Stimulated activated CD8-positive, alpha-beta memory T cell treated with anti-CD3 and anti-CD28 coated beads, Interleukin-12 subunit alpha, Interleukin-12 subunit beta, amount 100 ng/mL, for 4 hours (primary cell): ENCODE measurements around the gene ATRIP.
"Not testable (repeated sequence)": the region's sequence is repeated elsewhere in the genome, so short reads cannot be mapped to it uniquely, and the experiment has no call there.

Experiments used
- DNase-seq: peaks from one replicate; pipeline ENCODE4 v3.0.0-alpha.2; 2020; ENCODE audit warnings: low read depth

Gene ATRIP

GRCh38 chr3:48437812-48438211 is 8.7 kb upstream of the ATRIP start:
- no peak for DNase-seq

GRCh38 chr3:48439820-48440589 is 6.5 kb upstream of the ATRIP start, which contains the start of the genes CCDC51 and TMA7:
Gene CCDC51 (minus strand): TSS chr3:48440119. CDS start chr3:48435128, 4,991 bp downstream.
Gene TMA7 (plus strand): TSS chr3:48440257. CDS start chr3:48440297, 40 bp downstream.
- DNase-seq, result peak; percentile 95

GRCh38 chr3:48440590-48440958 is 6.0 kb upstream of the ATRIP start:
- no peak for DNase-seq

GRCh38 chr3:48441940-48442339 is 4.6 kb upstream of the ATRIP start:
- no peak for DNase-seq

DNA sequence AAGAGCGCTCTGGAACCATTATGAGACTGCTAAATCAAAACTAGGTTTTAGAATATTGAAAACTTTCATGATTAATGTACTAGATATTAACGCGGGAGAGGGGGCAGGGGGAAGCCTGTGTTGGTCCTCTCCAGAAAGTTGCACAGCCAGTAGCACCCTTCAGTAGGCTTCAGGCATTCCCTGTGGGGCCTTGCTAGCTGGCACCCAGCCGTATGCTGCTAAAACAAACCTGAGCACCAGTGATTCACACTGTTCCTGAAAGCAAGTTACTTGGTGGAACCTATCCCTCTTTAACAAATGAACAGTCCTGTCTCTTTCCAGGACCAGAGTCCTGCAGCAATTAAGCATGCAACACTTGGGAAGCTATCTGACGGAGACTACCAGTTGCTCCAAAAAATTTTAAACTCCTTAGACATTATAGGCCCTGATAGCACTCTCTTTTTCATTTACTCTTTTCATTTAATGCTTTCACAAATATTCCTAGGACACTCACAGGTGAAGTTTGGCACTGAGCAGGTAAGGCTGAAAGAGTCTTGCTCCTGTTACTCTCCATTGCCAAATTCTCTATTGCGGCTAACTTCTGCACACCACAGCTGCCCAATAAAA is 1.2 kb upstream of the ATRIP start:
- no peak for DNase-seq

DNA sequence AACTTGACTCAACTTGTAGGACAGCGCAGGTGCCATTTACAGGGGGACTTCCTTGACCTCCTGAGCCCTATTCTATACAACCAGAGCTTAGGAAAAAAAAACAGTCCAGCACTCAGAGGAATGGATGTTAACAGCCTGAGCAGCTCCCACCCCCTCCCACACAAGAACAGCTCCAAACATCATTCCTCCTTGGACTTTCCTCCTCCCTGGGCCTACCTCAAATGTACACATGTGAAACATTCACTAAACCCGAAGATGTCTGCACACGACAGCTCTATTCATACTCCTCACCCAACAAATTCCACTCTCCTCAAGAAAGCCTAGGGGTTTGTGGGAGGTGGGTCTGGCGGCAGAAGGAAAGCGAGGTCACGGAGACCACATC is 503 bp upstream of the ATRIP start:
- DNase-seq, result no peak

- DNase-seq, result no peak
Observed at GRCh38 chr3:48451270-48451669, 4.7 kb downstream of the ATRIP start.

- no peak for DNase-seq
Observed at GRCh38 chr3:48456456-48456855, 9.9 kb downstream of the ATRIP start.

- no peak for DNase-seq
Observed at GRCh38 chr3:48459331-48459730, 12.8 kb downstream of the ATRIP start.

DNA sequence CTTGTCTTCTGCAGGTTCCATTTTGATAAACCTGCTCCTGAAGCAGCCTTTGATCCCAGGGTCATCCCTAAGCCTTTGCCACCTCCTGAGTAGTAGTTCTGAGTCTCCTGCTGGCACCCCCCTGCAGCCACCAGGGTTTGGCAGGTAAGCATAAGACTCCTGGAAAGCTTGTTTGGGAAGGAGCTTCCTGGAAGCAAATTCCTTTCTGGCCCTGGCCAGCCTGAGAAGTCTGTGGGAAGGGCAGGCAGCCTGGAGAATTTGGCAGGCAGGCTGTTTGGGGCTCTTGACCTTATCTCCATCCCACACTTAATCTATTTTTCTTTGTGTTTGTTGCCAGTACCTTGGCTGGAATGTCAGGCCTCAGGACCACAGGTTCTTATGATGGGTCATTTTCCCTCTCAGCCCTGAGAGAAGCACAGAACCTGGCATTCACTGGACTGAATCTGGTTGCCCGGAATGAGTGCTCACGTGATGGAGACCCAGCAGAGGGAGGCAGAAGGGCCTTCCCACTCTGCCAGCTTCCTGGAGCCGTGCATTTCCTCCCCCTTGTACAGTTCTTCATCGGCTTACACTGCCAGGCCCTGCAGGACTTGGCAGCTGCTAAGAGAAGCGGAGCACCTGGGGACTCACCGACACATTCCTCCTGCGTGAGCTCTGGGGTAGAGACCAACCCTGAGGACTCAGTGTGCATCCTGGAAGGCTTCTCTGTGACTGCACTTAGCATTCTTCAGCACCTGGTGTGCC is 13.4 kb downstream of the ATRIP start:
- no peak for DNase-seq

GRCh38 chr3:48460517-48460902 is 14.0 kb downstream of the ATRIP start:
- DNase-seq, result no peak

GRCh38 chr3:48461767-48462166 is 15.2 kb downstream of the ATRIP start:
- not testable (repeated sequence) for DNase-seq

DNA sequence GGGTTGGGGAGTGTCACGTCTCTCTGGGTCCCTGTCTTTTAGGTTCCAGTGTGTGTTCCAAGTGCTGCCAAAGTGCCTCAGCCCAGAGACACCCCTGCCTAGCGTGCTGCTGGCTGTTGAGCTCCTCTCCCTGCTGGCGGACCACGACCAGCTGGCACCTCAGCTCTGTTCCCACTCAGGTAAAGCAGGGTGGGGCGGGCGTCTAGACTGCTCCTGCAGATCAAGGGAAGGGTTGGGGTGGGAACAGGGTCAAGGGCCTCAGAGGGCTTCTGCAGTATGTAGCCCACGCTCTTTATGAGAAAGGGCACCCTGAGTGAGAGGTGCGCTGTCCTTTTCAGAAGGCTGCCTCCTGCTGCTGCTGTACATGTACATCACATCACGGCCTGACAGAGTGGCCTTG is 17.2 kb downstream of the ATRIP start:
- DNase-seq, result no peak

DNA sequence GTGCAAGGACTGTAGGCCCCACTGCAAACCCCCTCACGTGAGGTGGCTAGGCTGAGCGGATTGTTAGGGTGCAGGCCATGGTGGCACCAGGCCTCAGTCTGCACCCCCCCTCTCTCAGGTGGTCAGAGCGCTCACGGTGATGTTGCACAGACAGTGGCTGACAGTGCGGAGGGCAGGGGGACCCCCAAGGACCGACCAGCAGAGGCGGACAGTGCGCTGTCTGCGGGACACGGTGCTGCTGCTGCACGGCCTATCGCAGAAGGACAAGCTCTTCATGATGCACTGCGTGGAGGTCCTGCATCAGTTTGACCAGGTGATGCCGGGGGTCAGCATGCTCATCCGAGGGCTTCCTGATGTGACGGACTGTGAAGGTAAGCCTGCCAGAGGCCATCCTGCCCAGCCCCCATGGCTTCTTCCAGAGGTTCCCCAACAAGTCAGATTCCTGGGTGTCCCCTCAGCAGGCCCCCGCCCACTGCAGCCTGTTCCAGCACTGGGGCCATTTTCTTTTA is 18.2 kb downstream of the ATRIP start:
- no peak for DNase-seq

- no peak for DNase-seq
Observed at GRCh38 chr3:48465237-48465530, 18.6 kb downstream of the ATRIP start.

GRCh38 chr3:48465531-48466378 is 19.2 kb downstream of the ATRIP start:
- peak; percentile 66 for DNase-seq

DNA sequence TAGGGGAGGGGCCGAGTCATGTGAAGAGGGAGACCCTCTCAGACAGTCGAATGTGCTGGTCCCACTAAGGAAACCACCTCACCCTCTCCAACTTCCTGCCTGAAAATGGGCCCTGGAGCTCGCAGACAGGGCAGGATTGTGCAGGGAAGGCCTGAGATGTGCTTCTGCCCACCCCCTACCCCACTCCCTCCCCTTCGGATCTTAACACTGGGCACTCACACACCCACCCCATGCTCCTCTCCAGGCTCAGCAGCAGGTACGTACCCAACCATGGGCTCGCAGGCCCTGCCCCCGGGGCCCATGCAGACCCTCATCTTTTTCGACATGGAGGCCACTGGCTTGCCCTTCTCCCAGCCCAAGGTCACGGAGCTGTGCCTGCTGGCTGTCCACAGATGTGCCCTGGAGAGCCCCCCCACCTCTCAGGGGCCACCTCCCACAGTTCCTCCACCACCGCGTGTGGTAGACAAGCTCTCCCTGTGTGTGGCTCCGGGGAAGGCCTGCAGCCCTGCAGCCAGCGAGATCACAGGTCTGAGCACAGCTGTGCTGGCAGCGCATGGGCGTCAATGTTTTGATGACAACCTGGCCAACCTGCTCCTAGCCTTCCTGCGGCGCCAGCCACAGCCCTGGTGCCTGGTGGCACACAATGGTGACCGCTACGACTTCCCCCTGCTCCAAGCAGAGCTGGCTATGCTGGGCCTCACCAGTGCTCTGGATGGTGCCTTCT is 20.0 kb downstream of the ATRIP start:
- no peak for DNase-seq

DNA sequence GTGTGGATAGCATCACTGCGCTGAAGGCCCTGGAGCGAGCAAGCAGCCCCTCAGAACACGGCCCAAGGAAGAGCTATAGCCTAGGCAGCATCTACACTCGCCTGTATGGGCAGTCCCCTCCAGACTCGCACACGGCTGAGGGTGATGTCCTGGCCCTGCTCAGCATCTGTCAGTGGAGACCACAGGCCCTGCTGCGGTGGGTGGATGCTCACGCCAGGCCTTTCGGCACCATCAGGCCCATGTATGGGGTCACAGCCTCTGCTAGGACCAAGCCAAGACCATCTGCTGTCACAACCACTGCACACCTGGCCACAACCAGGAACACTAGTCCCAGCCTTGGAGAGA is 20.5 kb downstream of the ATRIP start:
- no peak for DNase-seq

- no peak for DNase-seq
Observed at GRCh38 chr3:48467473-48468267, 21.1 kb downstream of the ATRIP start.

DNA sequence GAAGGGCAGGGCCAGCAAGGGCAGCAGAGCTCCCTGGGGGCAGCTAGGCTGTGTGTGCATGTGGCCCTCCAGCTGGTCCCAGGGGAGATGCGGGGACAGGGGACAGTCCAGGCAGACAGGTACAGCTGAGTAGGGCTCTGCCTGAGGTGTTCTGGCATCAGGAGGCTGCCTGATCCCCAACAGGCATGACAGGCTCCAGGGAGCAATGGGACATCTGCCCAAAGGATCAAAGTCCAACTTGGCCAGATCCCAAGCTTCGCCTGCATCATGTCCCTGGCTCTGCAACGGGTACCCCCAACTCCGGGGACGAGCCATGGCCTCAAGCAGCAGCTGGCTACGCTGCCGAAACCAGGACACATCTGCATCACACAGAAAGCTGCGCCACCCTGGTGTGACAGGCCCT is 21.8 kb downstream of the ATRIP start:
- no peak for DNase-seq
